ENCODE results near the gene GC.
"Not testable (repeated sequence)": the region's sequence is repeated elsewhere in the genome, so short reads cannot be mapped to it uniquely, and the experiment has no call there.

Gene GC

DNA sequence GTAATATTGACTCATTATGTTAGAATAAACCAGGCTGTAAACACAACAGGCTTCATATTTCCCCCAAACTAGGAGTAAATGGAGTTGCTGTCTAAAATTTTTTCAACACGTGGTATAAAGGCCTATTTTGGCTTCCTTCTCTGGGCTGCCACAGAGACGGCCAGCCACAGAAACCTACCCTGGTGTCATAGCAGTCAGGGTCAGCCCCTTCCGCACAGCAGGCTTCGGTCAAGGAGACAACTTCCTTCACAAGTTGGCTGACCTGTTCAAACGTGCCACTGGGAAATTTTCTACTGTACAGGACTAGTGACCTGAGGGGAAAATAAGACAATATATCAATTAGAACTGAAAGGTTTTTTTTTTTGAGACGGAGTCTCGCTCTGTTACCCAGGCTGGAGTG lies 15.8 kb downstream of the GC start:
- DNase-seq (ENCODE audit: low read depth): no peak

DNA sequence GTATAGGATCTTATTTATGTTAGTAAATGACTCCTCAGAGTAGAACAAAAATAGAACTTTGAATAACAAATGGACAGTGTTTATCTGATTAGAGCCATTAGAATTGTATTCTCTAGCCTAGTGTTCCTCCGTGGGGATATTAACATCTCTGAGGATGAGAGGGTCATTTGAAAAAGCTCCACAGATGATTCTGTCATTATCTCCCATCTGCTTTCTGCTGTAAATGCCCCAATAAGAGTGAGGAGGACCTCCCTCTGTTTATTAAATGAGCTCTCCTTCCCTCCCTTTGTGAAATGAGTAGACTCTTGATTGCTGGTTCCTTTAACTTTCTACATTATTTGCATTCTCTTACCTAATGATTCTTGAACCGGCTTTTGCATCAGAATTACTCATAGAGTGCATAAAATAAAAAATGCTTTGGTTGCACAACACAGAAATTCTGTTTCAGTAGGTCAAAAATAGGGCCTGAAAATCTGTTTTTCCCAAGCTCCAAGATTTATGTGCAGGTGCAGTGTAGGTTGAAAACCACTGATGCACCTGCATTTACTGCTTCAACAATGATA lies 18.0 kb downstream of the GC start:
- no peak for DNase-seq (ENCODE audit: low read depth)

DNA sequence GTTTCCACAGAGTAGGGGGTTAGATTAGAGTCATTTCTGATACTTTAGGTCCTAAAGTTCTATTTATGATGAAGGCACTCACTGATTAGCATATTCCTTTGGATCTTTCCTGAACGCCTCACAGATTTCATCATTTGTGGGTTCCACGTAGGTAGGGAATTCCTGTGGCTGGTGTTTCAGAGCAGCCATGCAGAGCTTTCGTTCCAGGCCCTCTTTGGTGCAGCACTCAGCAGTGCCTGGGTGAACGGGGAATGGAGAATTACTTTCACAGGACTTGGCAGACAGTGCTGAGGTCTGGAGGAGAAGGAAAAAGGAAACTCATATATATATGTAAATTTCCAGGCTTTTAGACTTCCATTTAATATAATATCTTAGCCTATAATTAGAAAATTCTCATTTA lies 18.5 kb downstream of the GC start:
- DNase-seq (ENCODE audit: low read depth): no peak

- no peak for DNase-seq (ENCODE audit: low read depth)
Observed at GRCh38 chr4:71752383-71753042, 31.4 kb downstream of the GC start.

DNA sequence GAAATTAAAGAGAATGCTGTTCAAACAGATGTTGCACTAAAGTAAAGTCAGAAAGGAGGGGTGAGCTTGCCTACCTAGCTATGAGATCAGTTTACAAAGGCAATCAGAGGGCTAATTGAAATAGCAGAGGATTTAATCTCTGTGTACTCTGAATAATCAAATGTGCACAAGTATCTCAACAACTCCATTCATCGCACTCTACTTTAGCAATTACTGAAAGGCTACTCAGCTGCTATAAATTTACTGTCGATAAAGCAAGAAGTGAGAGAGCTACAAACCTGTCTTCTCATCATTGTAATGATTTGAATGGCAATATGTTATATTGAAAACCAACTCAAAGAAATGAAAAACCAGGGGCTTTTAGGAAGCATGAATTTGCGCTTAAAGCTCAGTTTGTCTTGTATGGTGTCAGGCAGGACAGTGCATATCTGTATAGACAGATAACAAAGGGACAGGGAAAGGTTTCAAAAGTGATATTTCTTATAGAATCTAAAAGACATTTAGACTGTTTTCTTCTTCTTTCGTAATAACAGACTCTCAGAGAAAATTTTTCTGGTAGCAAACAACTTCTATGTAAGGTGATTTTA lies 34.8 kb downstream of the GC start:
- no peak for DNase-seq (ENCODE audit: low read depth)

GRCh38 chr4:71746379-71746778 lies 37.5 kb downstream of the GC start:
- DNase-seq (ENCODE audit: low read depth): no peak

DNA sequence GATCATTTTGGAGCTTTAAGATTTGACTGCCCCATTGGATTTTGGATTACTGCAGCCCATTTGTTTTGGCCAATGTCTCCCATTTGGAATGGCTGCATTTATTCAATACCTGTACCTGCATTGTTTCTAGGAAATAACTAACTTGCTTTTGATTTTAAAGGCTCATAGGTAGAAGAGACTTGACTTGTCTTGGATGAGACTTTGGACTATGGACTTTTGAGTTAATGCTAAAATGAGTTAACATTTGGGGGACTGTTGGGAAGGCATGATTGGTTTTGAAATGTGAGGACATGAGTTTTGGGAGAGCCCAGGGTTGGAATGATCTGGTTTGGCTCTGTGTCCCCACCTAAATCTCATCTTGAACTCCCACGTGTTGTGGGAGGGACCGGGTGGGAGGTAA lies 45.1 kb downstream of the GC start:
- DNase-seq (ENCODE audit: low read depth): not testable (repeated sequence)

DNA sequence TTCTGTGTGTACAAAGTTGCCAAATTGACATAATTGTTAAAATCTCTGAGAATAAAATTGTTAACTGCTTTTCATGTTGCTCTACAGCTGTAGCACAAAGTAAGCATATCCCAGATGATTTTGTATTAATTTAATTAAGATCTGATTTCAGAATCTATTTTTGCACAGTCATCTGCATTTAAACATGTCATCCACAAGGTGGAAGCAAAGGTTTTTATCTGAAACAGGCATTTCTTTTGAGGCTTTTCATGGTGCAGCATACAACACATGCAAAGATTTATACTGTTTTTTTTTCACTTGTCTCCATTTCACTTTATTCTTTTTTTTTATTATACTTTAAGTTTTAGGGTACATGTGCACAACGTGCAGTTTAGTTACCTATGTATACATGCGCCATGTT lies 51.2 kb downstream of the GC start:
- DNase-seq (ENCODE audit: low read depth): no peak

DNA sequence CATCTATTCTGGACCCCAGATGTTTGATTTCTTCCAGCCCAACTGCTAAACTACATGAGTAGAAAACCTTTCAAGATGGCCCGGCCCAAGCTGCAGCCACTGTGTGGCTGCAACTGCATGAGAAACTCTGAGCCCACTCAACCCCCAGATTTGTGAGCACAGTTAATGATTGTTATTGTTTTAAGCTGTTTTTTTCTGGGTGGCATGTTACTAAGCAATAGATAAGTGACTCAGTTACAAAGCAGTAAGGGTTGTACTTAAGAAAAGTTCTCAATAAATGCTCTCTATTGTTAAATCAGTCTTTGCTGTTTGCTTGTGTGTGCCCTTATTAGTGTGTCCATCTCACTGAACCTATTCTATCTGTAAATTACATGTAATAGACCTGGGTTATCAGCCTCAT lies 51.8 kb downstream of the GC start:
- DNase-seq (ENCODE audit: low read depth): no peak

- no peak for DNase-seq (ENCODE audit: low read depth)
Observed at GRCh38 chr4:71729856-71730255, 54.0 kb downstream of the GC start.

DNA sequence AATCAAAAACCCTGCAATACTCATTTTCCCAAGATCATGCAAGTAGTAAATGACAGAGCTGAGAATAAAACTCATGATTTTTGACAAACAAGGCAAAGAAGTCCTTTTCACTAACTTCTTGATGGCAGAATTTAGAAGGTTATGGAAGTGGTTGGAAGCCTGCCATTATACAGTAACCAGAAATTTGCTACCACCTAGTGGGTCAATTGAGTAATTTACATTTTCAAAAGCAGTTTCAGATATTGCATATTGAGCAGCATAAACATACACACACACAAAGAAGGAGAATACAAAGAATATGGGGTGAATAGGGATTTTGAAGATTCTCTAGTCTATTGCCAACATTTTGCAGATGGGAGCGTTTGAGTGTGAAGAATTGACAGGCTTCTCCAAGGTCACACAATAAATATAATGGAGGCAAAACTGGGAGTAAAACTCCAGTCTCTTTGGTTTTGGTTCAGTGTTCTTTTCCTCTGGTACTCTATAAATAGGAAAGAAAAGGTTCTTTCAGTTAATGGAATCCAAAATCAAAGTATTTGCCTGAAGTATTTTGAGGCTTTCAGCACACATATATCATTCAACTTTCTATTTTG lies 70.2 kb downstream of the GC start:
- DNase-seq (ENCODE audit: low read depth): no peak

DNA sequence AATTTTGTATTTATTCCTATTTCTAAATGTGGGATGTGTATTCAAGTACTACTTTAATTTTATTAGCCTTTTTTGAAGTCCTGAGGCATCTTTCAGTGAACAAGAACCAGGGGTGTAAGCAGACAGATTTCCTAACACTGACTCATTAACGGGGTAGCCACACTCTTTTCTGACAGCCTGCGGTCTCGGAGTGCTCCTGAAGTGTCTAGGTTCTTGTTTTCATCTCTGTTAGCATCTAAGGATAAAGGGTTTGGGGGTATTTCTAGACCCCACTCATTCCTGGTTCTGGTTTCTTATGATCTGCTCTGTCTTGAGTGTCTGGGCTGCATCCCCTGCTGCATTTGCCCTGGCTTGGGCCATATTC lies 71.9 kb downstream of the GC start:
- DNase-seq (ENCODE audit: low read depth): no peak

- no peak for DNase-seq (ENCODE audit: low read depth)
Observed at GRCh38 chr4:71711044-71711984, 72.6 kb downstream of the GC start.

DNA sequence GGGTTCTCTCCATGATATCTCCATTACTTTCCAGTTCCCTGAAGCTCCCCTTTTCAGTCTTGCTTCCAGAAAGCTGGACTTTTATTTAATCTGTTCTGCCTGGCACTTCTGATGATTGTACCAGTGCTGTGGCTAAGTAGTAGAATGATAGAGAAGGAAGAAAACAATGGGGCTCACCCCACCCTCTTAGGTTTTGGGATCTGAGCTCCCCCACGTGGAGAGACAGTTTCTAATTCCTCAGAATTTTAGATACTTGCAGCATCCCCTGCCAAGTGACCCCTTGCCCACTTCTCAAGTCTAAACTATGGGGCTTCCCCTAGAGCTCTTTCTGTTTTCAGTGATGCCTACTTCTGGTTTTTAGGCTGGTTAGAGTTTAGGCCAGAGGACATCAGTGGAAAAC lies 73.9 kb downstream of the GC start:
- DNase-seq (ENCODE audit: low read depth): no peak

- no peak for DNase-seq (ENCODE audit: low read depth)
Observed at GRCh38 chr4:71698141-71698540, 85.7 kb downstream of the GC start.

DNA sequence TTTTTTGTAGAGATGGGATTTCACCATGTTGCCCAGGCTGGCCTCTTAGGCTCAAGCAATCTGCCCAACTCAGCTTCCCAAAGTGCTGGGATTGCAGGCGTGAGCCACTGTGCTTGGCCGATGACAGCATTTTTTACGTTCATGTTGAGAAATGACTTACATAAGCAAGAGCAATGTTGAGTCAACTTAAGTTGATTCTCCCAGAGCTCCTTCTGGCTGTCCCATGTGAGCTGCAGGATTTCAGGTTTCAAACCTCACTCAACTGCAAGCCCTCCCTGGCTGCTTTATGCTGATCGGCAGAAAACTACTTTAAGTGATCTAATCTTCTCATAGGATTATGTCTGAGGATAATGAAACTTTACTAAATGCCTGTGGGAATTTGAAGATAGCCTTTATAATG lies 86.8 kb downstream of the GC start:
- no peak for DNase-seq (ENCODE audit: low read depth)

- DNase-seq (ENCODE audit: low read depth): no peak
Observed at GRCh38 chr4:71694961-71695360, 88.9 kb downstream of the GC start.

GRCh38 chr4:71692963-71693362 lies 90.9 kb downstream of the GC start:
- no peak for DNase-seq (ENCODE audit: low read depth)

DNA sequence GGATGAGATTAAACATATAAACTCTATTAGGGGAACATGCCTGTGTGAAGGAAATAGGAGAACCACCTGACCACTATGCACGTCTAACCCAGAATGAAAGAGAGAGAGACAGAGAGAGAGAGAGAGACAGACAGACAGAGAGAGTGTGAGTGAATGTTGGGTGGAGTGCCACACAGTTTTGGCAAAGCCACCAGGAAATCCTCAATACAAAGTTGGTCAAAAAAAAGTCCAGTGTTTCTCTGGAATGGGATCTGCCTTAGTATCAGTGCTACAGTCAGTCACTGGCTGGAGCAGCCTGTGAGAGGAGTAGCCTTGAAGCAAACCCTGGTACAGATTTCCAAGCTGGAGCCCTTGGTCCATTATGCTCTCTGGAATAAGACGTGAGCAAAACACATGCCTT lies 91.7 kb downstream of the GC start:
- no peak for DNase-seq (ENCODE audit: low read depth)

Data from stimulated activated CD8-positive, alpha-beta memory T cell treated with anti-CD3 and anti-CD28 coated beads, Interleukin-15, amount 100 ng/mL, for 24 hours (primary cell).